Keratinocyte (primary cell): ENCODE measurements around the gene SHMT2. TPM values are rescaled to one million over a fixed set of nuclear protein-coding genes. Genes with fewer than 3 reads are reported as not detected.

ENCODE experiments used
- DNase-seq: peaks from one replicate; pipeline ENCODE4 v3.0.0-alpha.2; 2011; ENCODE audit warnings: low read depth, missing footprints, low spot score
- FAIRE-seq: peaks from 2 replicates; lab custom pipeline; 2011; peaks lifted over from hg19 to GRCh38; lab: Jason Lieb, UNC
- H2AFZ ChIP-seq: 2 replicates; pipeline ENCODE4 v1.6.0; 2012; ENCODE audit warnings: low read length, control low read depth, inconsistent platforms; ENCODE audit not compliant: control insufficient read depth
- H3K27ac ChIP-seq: 2 replicates; pipeline ENCODE4 v1.5.1; 2011; ENCODE audit warnings: low read length; ENCODE audit not compliant: control insufficient read depth, insufficient read depth
- H3K27me3 ChIP-seq: 3 replicates; pipeline ENCODE4 v1.6.0; 2011; ENCODE audit warnings: low read length; ENCODE audit not compliant: control insufficient read depth, insufficient read depth; ENCODE audit errors: extremely low read depth
- H3K36me3 ChIP-seq, 2 experiments: 2 replicates in 1 of 2; 3 replicates in 1 of 2; pipeline ENCODE4 v1.5.1; 2011; ENCODE audit warnings: low read length in 2 of 2, mild to moderate bottlenecking in 1 of 2; ENCODE audit not compliant: control insufficient read depth in 2 of 2, insufficient read depth in 2 of 2; ENCODE audit errors: extremely low read depth in 1 of 2
- H3K4me1 ChIP-seq: 3 replicates; pipeline ENCODE4 v1.5.1; 2011; ENCODE audit warnings: low read length; ENCODE audit not compliant: control insufficient read depth, insufficient read depth; ENCODE audit errors: extremely low read depth
- H3K4me2 ChIP-seq: 3 replicates; pipeline ENCODE4 v1.6.0; 2011; ENCODE audit warnings: low read depth, low read length; ENCODE audit not compliant: control insufficient read depth, insufficient read depth; ENCODE audit errors: extremely low read depth
- H3K4me3 ChIP-seq, 3 experiments: fragments of 200-600 bp in 1 of 3; sonication (generic) in 1 of 3; 2 replicates in 2 of 3; 3 replicates in 1 of 3; pipeline ENCODE4 v1.5.1; 2011 to 2016; ENCODE audit warnings: low read length in 3 of 3, mild to moderate bottlenecking in 3 of 3, control low read depth in 2 of 3, inconsistent platforms in 1 of 3, low read depth in 1 of 3, mixed read lengths in 1 of 3, mixed run types in 1 of 3, moderate library complexity in 1 of 3; ENCODE audit not compliant: control insufficient read depth in 2 of 3, insufficient read depth in 2 of 3; ENCODE audit errors: extremely low read depth in 1 of 3
- H3K79me2 ChIP-seq: 2 replicates; pipeline ENCODE4 v1.6.0; 2012; ENCODE audit warnings: low read length; ENCODE audit not compliant: control insufficient read depth, insufficient read depth
- H3K9ac ChIP-seq: 3 replicates; pipeline ENCODE4 v1.6.0; 2011; ENCODE audit warnings: low read length; ENCODE audit not compliant: control insufficient read depth, insufficient read depth; ENCODE audit errors: extremely low read depth
- H3K9me1 ChIP-seq: 3 replicates; pipeline ENCODE4 v1.6.0; 2011; ENCODE audit warnings: low read length; ENCODE audit not compliant: control insufficient read depth, insufficient read depth; ENCODE audit errors: extremely low read depth
- H3K9me3 ChIP-seq: 2 replicates; pipeline ENCODE4 v1.5.1; 2012; ENCODE audit warnings: low read depth, low read length; ENCODE audit not compliant: control insufficient read depth
- H4K20me1 ChIP-seq: 3 replicates; pipeline ENCODE4 v1.6.0; 2011; ENCODE audit warnings: low read length; ENCODE audit not compliant: control insufficient read depth, insufficient read depth; ENCODE audit errors: extremely low read depth
- EZH2 ChIP-seq: IDR thresholded peaks from one replicate; pipeline ENCODE4 v1.6.1; 2012; ENCODE audit warnings: inconsistent platforms, mild to moderate bottlenecking, low read length, moderate library complexity
- dilution Hi-C: fragments of 300-500 bp; cut with MboI; formaldehyde crosslinking; loops from one replicate; pipeline ENCODE4 v1.7.0; 2020; ENCODE audit warnings: low sequenced_read_pairs; ENCODE audit not compliant: extremely low pct_ligation_motif_present
- polyA plus RNA-seq, 5 experiments: library from polyadenylated mRNA; depleted of rRNA in 3 of 5; stranded (reverse) in 3 of 5; stranded (forward) in 1 of 5; unstranded in 1 of 5; fragments of >200 nt; gene quantifications; 1 replicate in 1 of 5; 2 replicates in 3 of 5; 3 replicates in 1 of 5; pipeline versions ENCODE4 v1.2.1 to v1.2.3, GENCODE V29; 2011 to 2012; ENCODE audit warnings: missing spikeins in 2 of 5, low read depth in 1 of 5, low replicate concordance in 1 of 5
- TF ChIP-seq, protein P1 (sequence below), 3 experiments: IDR thresholded peaks in 1 of 3; conservative IDR thresholded peaks in 1 of 3; optimal IDR thresholded peaks in 1 of 3; 2 replicates in 2 of 3; 3 replicates in 1 of 3; pipeline versions ENCODE3 to v1.5.1; 2011; ENCODE audit warnings: low read length in 3 of 3, mild to moderate bottlenecking in 3 of 3, moderate library complexity in 2 of 3, control low read depth in 1 of 3, inconsistent platforms in 1 of 3; ENCODE audit not compliant: insufficient read depth in 2 of 3; ENCODE audit errors: extremely low read depth in 1 of 3

Gene SHMT2
- polyA plus RNA-seq, 1 donor (not counting 4 experiments of a cell fraction or from before 2014, with no cell fraction given) = 128 TPM

DNA sequence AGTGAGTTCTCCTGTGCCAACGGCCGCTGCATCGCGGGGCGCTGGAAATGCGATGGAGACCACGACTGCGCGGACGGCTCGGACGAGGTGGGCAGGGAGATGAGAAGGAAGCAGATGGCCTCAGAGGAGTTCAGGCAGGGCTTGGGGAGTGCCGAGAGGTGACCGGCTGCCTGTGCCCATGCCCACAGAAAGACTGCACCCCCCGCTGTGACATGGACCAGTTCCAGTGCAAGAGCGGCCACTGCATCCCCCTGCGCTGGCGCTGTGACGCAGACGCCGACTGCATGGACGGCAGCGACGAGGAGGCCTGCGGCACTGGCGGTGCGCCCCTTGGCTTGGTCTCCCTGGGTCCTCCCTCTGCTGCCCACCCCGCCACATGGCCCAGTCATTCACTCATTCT lies 26.3 kb upstream of the SHMT2 start:
- TF ChIP-seq, protein P1, sequence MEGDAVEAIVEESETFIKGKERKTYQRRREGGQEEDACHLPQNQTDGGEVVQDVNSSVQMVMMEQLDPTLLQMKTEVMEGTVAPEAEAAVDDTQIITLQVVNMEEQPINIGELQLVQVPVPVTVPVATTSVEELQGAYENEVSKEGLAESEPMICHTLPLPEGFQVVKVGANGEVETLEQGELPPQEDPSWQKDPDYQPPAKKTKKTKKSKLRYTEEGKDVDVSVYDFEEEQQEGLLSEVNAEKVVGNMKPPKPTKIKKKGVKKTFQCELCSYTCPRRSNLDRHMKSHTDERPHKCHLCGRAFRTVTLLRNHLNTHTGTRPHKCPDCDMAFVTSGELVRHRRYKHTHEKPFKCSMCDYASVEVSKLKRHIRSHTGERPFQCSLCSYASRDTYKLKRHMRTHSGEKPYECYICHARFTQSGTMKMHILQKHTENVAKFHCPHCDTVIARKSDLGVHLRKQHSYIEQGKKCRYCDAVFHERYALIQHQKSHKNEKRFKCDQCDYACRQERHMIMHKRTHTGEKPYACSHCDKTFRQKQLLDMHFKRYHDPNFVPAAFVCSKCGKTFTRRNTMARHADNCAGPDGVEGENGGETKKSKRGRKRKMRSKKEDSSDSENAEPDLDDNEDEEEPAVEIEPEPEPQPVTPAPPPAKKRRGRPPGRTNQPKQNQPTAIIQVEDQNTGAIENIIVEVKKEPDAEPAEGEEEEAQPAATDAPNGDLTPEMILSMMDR (optimal IDR thresholded peaks at IDR 0.05 in 1 of 3, IDR thresholded peaks at IDR 0.05 in 1 of 3, conservative IDR thresholded peaks at IDR 0.05 in 1 of 3; ENCODE audit: extremely low read depth in 1 of 3, insufficient read depth in 2 of 3, low read length in 3 of 3) = no peak
- no peak for TF ChIP-seq EZH2
- no peak overlapping the region for H3K4me3 ChIP-seq
- H2AFZ ChIP-seq = no peak overlapping the region
- H3K4me1 ChIP-seq = no peaks in the 10 kb centered on the region
- no peaks in the 10 kb centered on the region for H3K27me3 ChIP-seq
- no peak for FAIRE-seq
- peaks cover 0 to 31% of the 10 kb centered on the region in 2 experiments for H3K36me3 ChIP-seq
- H3K9me3 ChIP-seq = no peaks in the 10 kb centered on the region
- dilution Hi-C loops = no loop called here
- H3K9me1 ChIP-seq = no peaks in the 10 kb centered on the region
- H3K27ac ChIP-seq = no peak overlapping the region
- no peak for DNase-seq
- no peaks in the 10 kb centered on the region for H4K20me1 ChIP-seq
- no peak overlapping the region for H3K4me2 ChIP-seq
- no peak overlapping the region for H3K9ac ChIP-seq
- no peaks in the 10 kb centered on the region for H3K79me2 ChIP-seq

- Histone ChIP-seq H3K4me3 (no peak overlapping the region), H3K36me3 (peaks cover 0 to 29% of the 10 kb centered on the region in 2 experiments), H3K9ac (no peak overlapping the region), H3K4me1 (no peaks in the 10 kb centered on the region), H3K4me2 (no peak overlapping the region), H3K27ac (no peak overlapping the region), H2AFZ (no peak overlapping the region), H3K9me3 (no peaks in the 10 kb centered on the region), H3K79me2 (no peaks in the 10 kb centered on the region), H3K9me1 (no peaks in the 10 kb centered on the region), H3K27me3 (no peaks in the 10 kb centered on the region), H4K20me1 (no peaks in the 10 kb centered on the region)
- dilution Hi-C loops = no loop called here
- no peak for TF ChIP-seq EZH2
- TF ChIP-seq, protein P1 (optimal IDR thresholded peaks at IDR 0.05 in 1 of 3, IDR thresholded peaks at IDR 0.05 in 1 of 3, conservative IDR thresholded peaks at IDR 0.05 in 1 of 3; ENCODE audit: extremely low read depth in 1 of 3, insufficient read depth in 2 of 3, low read length in 3 of 3) = no peak
- FAIRE-seq = no peak
- DNase-seq = no peak
These were observed 25.7 kb upstream of the SHMT2 start for GRCh38 chr12:57203791-57204190.
